HG02763 (cell line): ENCODE data around the gene ALG8.
A peak's percentile ranks its signal among the peaks of the same experiment; 100 is the strongest.
"Not testable (repeated sequence)": the region's sequence is repeated elsewhere in the genome, so short reads cannot be mapped to it uniquely, and the experiment has no call there.

Experiments used
- ATAC-seq: cut with Tn5 transposase; IDR thresholded peaks from one replicate; pipeline ENCODE4 v1.9.1; 2021; ENCODE audit warnings: mild to moderate bottlenecking, moderate library complexity; ENCODE audit not compliant: unreplicated experiment

ALG8 gene

GRCh38 chr11:78109081-78110015 lies 30.1 kb downstream of the ALG8 start:
- no peak for ATAC-seq

GRCh38 chr11:78100676-78101472 lies 38.6 kb downstream of the ALG8 start:
- ATAC-seq, result no peak

- ATAC-seq, result no peak
Observed at GRCh38 chr11:78100261-78100660, 39.2 kb downstream of the ALG8 start.

- ATAC-seq, result no peak
Observed at GRCh38 chr11:78099666-78100065, 39.8 kb downstream of the ALG8 start.

GRCh38 chr11:78097666-78098385 lies 41.6 kb downstream of the ALG8 start:
- ATAC-seq, result no peak

- ATAC-seq, result no peak
Observed at GRCh38 chr11:78094250-78094649, 45.2 kb downstream of the ALG8 start.

GRCh38 chr11:78086521-78087074 lies 52.8 kb downstream of the ALG8 start:
- ATAC-seq, result not testable (repeated sequence)

GRCh38 chr11:78085972-78086371 lies 53.5 kb downstream of the ALG8 start:
- no peak for ATAC-seq

- ATAC-seq, result not testable (repeated sequence)
Observed at GRCh38 chr11:78084506-78084905, 54.9 kb downstream of the ALG8 start.

- ATAC-seq, result no peak
Observed at GRCh38 chr11:78083021-78083420, 56.4 kb downstream of the ALG8 start.

- ATAC-seq, result no peak
Observed at GRCh38 chr11:78082146-78082545, 57.3 kb downstream of the ALG8 start.

GRCh38 chr11:78081583-78081982 lies 57.8 kb downstream of the ALG8 start:
- ATAC-seq, result no peak

GRCh38 chr11:78080818-78081495 lies 58.5 kb downstream of the ALG8 start:
- ATAC-seq, result no peak

- no peak for ATAC-seq
Observed at GRCh38 chr11:78080084-78080817, 59.2 kb downstream of the ALG8 start.

- peak; percentile 80 for ATAC-seq
Observed at GRCh38 chr11:78079232-78080083, 60.0 kb downstream of the ALG8 start, which contains the start of gene NDUFC2. TSS of gene NDUFC2 (minus strand) at chr11:78079862. CDS start at chr11:78079744, 118 bp downstream.

GRCh38 chr11:78078218-78079167 lies 60.9 kb downstream of the ALG8 start:
- no peak for ATAC-seq

GRCh38 chr11:78077592-78077991 lies 61.8 kb downstream of the ALG8 start:
- not testable (repeated sequence) for ATAC-seq
